CD14-positive monocyte (primary cell): ENCODE results near the gene PIP5K1B. TPM values are rescaled to one million over a fixed set of nuclear protein-coding genes. Genes with fewer than 3 reads are reported as not detected.

Experiments used
- DNase-seq, 3 donors: peaks; one replicate each; pipeline ENCODE4 v3.0.0-alpha.2; 2011 to 2022
- H2AFZ ChIP-seq: 2 replicates; pipeline ENCODE4 v1.6.0; 2012; ENCODE audit warnings: mild to moderate bottlenecking, low read depth, low read length, inconsistent platforms; ENCODE audit not compliant: insufficient read depth, poor library complexity, severe bottlenecking
- H3K27ac ChIP-seq, 2 donors: 1 replicate in 1 of 2; 2 replicates in 1 of 2; pipeline ENCODE4 v1.5.1; 2012 to 2013; ENCODE audit warnings: low read length in 2 of 2, control low read depth in 1 of 2, inconsistent platforms in 1 of 2, low read depth in 1 of 2, mild to moderate bottlenecking in 1 of 2
- H3K27me3 ChIP-seq, 2 donors: one replicate each; pipeline versions ENCODE4 v1.6.0 to v1.6.1; 2011 to 2013; ENCODE audit warnings: low read length in 2 of 2; ENCODE audit not compliant: control insufficient read depth in 2 of 2, insufficient read depth in 2 of 2
- H3K36me3 ChIP-seq, 2 donors: replicated peaks in 1 of 2; 1 replicate in 1 of 2; 2 replicates in 1 of 2; pipeline versions ENCODE4 v1.5.1 to v1.6.1; 2012 to 2013; ENCODE audit warnings: low read length in 2 of 2, control low read depth in 1 of 2, inconsistent platforms in 1 of 2, mild to moderate bottlenecking in 1 of 2; ENCODE audit not compliant: insufficient read depth in 2 of 2, control insufficient read depth in 1 of 2
- H3K4me1 ChIP-seq, 2 donors: 1 replicate in 1 of 2; 2 replicates in 1 of 2; pipeline versions ENCODE4 v1.5.1 to v1.6.1; 2012 to 2013; ENCODE audit warnings: low read length in 2 of 2, control low read depth in 1 of 2, inconsistent platforms in 1 of 2, mild to moderate bottlenecking in 1 of 2, moderate library complexity in 1 of 2; ENCODE audit not compliant: insufficient read depth in 2 of 2, control insufficient read depth in 1 of 2
- H3K4me2 ChIP-seq: replicated peaks from 2 replicates; pipeline ENCODE3; 2012; ENCODE audit warnings: low read length, moderate library complexity, mild to moderate bottlenecking; ENCODE audit not compliant: poor library complexity, severe bottlenecking; ENCODE audit errors: extremely low read depth
- H3K4me3 ChIP-seq, 3 experiments: fragments of 200-600 bp in 1 of 3; sonication (generic) in 1 of 3; replicated peaks in 1 of 3; 1 replicate in 2 of 3; 2 replicates in 1 of 3; pipeline ENCODE4 v1.5.1; 2011 to 2013; ENCODE audit warnings: low read length in 3 of 3, mild to moderate bottlenecking in 3 of 3, control low read depth in 2 of 3, low read depth in 2 of 3, inconsistent platforms in 1 of 3, moderate library complexity in 1 of 3
- H3K79me2 ChIP-seq: 2 replicates; pipeline ENCODE4 v1.6.0; 2012; ENCODE audit warnings: mild to moderate bottlenecking, control low read depth, inconsistent platforms, low read length, moderate library complexity; ENCODE audit not compliant: insufficient read depth
- H3K9ac ChIP-seq: 2 replicates; pipeline ENCODE4 v1.6.0; 2017; ENCODE audit warnings: low read length, mild to moderate bottlenecking; ENCODE audit not compliant: insufficient read depth, poor library complexity, severe bottlenecking
- H3K9me3 ChIP-seq, 2 donors: replicated peaks in 1 of 2; 1 replicate in 1 of 2; 2 replicates in 1 of 2; pipeline versions ENCODE4 v1.5.1 to v1.6.1; 2012 to 2013; ENCODE audit warnings: low read length in 2 of 2, control low read depth in 1 of 2; ENCODE audit not compliant: control insufficient read depth in 1 of 2, insufficient read depth in 1 of 2
- H4K20me1 ChIP-seq: 2 replicates; pipeline ENCODE4 v1.6.0; 2012; ENCODE audit warnings: mild to moderate bottlenecking, low read length, control low read depth, moderate library complexity; ENCODE audit not compliant: insufficient read depth
- H3K27ac Mint-ChIP-seq, 7 donors: one replicate each; pipeline ENCODE4 v1.8.0; 2020; ENCODE audit warnings: mild to moderate bottlenecking in 7 of 7, mixed read lengths in 7 of 7, moderate library complexity in 6 of 7, inconsistent platforms in 2 of 7
- H3K27me3 Mint-ChIP-seq, 3 donors: one replicate each; pipeline ENCODE4 v1.8.0; 2021 to 2022; ENCODE audit warnings: low read depth in 3 of 3, mild to moderate bottlenecking in 3 of 3, mixed read lengths in 3 of 3, moderate library complexity in 3 of 3, inconsistent platforms in 1 of 3
- H3K36me3 Mint-ChIP-seq, 2 donors: one replicate each; pipeline ENCODE4 v1.8.0; 2020; ENCODE audit warnings: mixed read lengths in 2 of 2, inconsistent platforms in 1 of 2, mild to moderate bottlenecking in 1 of 2
- H3K4me1 Mint-ChIP-seq: one replicate; pipeline ENCODE4 v1.8.0; 2020; ENCODE audit warnings: mild to moderate bottlenecking, mixed read lengths
- H3K4me3 Mint-ChIP-seq, 2 donors: one replicate each; pipeline ENCODE4 v1.8.0; 2020; ENCODE audit warnings: mild to moderate bottlenecking in 2 of 2, mixed read lengths in 2 of 2, moderate library complexity in 1 of 2
- H3K9me3 Mint-ChIP-seq, 7 donors: one replicate each; pipeline ENCODE4 v1.8.0; 2020 to 2022; ENCODE audit warnings: mixed read lengths in 7 of 7, mild to moderate bottlenecking in 6 of 7, moderate library complexity in 6 of 7, inconsistent platforms in 2 of 7
- CTCF ChIP-seq: fragments of 200-600 bp; IDR thresholded peaks from one replicate; pipeline ENCODE4 v1.8.0; 2022; ENCODE audit warnings: antibody characterized with exemption, mild to moderate bottlenecking
- WGBS: methylation state at CpG from one replicate; pipeline ENCODE4 v1.1.5; 2013; ENCODE audit warnings: missing lambda C conversion rate; ENCODE audit not compliant: insufficient coverage; 5-methylcytosine and 5-hydroxymethylcytosine counted together
- intact Hi-C, 2 donors: fragments of 100-400 bp; cut with micrococcal nuclease; formaldehyde crosslinking; loops; one replicate each; pipeline versions ENCODE4 v1.15.0 to v1.15.1; 2023
- polyA plus RNA-seq, 3 donors: library from polyadenylated mRNA; depleted of rRNA in 1 of 3; unstranded in 2 of 3; stranded (reverse) in 1 of 3; fragments of 300-500 nt in 2 of 3; fragments of >200 nt in 1 of 3; fragmentation: Illumina TruSeq in 2 of 3; gene quantifications; 1 replicate in 2 of 3; 2 replicates in 1 of 3; pipeline ENCODE4 v1.2.3, GENCODE V29; 2012 to 2021

PIP5K1B gene
- polyA plus RNA-seq, 3 donors: 0.18 to 4.1 (median 0.87) TPM

GRCh38 chr9:68817079-68817875 is 112.2 kb downstream of the PIP5K1B start:
- H3K9me3 ChIP-seq: no peaks in the 10 kb centered on the region
- no peak overlapping the region for H3K9ac ChIP-seq
- H3K4me1 ChIP-seq: peaks cover 4 to 7% of the 10 kb centered on the region in 2 donors
- no peak overlapping the region for H3K4me2 ChIP-seq
- H3K36me3 ChIP-seq: no peaks in the 10 kb centered on the region
- no peak overlapping the region for H3K4me3 Mint-ChIP-seq
- H3K27ac ChIP-seq: no peak overlapping the region
- no peaks in the 10 kb centered on the region for H4K20me1 ChIP-seq
- peaks cover 1 to 5% of the 10 kb centered on the region in 2 donors for H3K36me3 Mint-ChIP-seq
- H3K4me1 Mint-ChIP-seq: peaks cover 5% of the 10 kb centered on the region
- H3K4me3 ChIP-seq: no peak overlapping the region
- H2AFZ ChIP-seq: no peak overlapping the region
- H3K27me3 ChIP-seq: no peaks in the 10 kb centered on the region
- no peaks in the 10 kb centered on the region for H3K79me2 ChIP-seq
- no peaks in the 10 kb centered on the region for H3K9me3 Mint-ChIP-seq
- TF ChIP-seq CTCF: no peak
- intact Hi-C loops: no loop called here
- no peak overlapping the region for H3K27ac Mint-ChIP-seq
- WGBS: 100% methylated on average over 3 of the region's 8 CpGs
- DNase-seq: no peak
- H3K27me3 Mint-ChIP-seq: no peaks in the 10 kb centered on the region

GRCh38 chr9:68819065-68819464 is 114.0 kb downstream of the PIP5K1B start:
- Histone ChIP-seq H3K9me3 (no peaks in the 10 kb centered on the region), H2AFZ (no peak overlapping the region), H3K27me3 (no peaks in the 10 kb centered on the region), H3K4me1 (peaks cover 4 to 10% of the 10 kb centered on the region in 2 donors), H4K20me1 (no peaks in the 10 kb centered on the region), H3K36me3 (no peaks in the 10 kb centered on the region), H3K27ac (no peak overlapping the region), H3K4me2 (no peak overlapping the region), H3K9ac (no peak overlapping the region), H3K4me3 (no peak overlapping the region), H3K79me2 (no peaks in the 10 kb centered on the region)
- Mint-ChIP-seq H3K4me1 (peaks cover 5% of the 10 kb centered on the region), H3K36me3 (peaks cover 9% of the 10 kb centered on the region in 2 donors), H3K4me3 (no peak overlapping the region), H3K27me3 (peaks cover 0 to 1% (median 0%) of the 10 kb centered on the region in 3 donors), H3K9me3 (no peaks in the 10 kb centered on the region), H3K27ac (no peak overlapping the region)
- intact Hi-C loops: no loop called here
- WGBS: 100% methylated on average over 1 of the region's 2 CpGs
- DNase-seq: no peak
- no peak for TF ChIP-seq CTCF
